GM12891 (cell line): Measurements from ENCODE around the gene MYDGF.

Experiments
- POLR2A ChIP-seq: IDR thresholded peaks from 2 replicates; pipeline ENCODE4 v1.6.1; 2011; ENCODE audit warnings: low read depth, low read length, control low read depth
- POLR2AphosphoS5 ChIP-seq: IDR thresholded peaks from 2 replicates; pipeline ENCODE4 v1.6.1; 2011; ENCODE audit warnings: low read depth, low read length, control low read depth

DNA sequence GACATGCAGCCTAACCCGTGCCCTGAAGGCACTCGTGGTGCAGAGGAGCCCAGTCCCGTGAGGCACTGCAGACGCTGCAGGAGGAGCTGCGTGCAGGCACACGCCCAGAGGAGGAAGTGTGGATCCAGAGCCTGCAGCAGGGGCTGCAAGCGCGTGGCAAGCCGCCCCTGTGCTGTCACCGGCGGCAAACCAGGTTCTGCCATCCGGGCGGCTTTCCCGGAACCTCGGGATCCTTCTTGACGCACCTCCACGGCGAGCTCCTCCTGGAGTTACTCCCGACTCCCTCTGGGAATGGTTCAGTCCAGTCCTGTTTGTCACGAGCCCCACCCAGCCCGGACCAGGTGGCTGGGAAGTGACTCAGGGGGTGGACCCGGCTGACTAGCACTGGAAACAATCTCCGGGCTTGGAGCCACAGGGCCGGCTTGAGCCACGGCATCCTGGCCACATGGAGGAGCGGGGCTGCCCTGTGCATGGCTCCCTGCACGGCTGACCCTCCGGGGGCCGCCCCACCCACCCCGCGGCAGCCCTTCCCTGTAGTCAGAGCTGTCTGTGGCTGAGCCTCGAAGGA, 43.3 kb upstream of the MYDGF start:
- TF ChIP-seq POLR2AphosphoS5 (no peak), POLR2A (no peak)
